Progenitor cell of endocrine pancreas (in vitro differentiated cells): ENCODE data around the gene PIGB. TPM values are rescaled to one million over a fixed set of nuclear protein-coding genes. Genes with fewer than 3 reads are reported as not detected.
A peak's percentile ranks its signal among the peaks of the same experiment; 100 is the strongest.
"Not testable (repeated sequence)": the region's sequence is repeated elsewhere in the genome, so short reads cannot be mapped to it uniquely, and the experiment has no call there.

Experiments used
- DNase-seq: peaks from one replicate; pipeline ENCODE4 v3.0.0; 2021; ENCODE audit warnings: low spot score; ENCODE audit not compliant: unreplicated experiment
- H3K27ac Mint-ChIP-seq: 2 replicates; pipeline ENCODE4 v1.8.0; 2021; ENCODE audit warnings: mild to moderate bottlenecking, moderate library complexity, mixed read lengths
- H3K27me3 Mint-ChIP-seq: 2 replicates; pipeline ENCODE4 v1.8.0; 2021; ENCODE audit warnings: mixed read lengths
- H3K36me3 Mint-ChIP-seq: 2 replicates; pipeline ENCODE4 v1.8.0; 2022; ENCODE audit warnings: mixed read lengths; ENCODE audit not compliant: insufficient read depth
- H3K4me1 Mint-ChIP-seq: 2 replicates; pipeline ENCODE4 v1.8.0; 2021; ENCODE audit warnings: low read depth, mixed read lengths
- H3K4me3 Mint-ChIP-seq: 2 replicates; pipeline ENCODE4 v1.8.0; 2021; ENCODE audit warnings: low read depth, mild to moderate bottlenecking, moderate library complexity, mixed read lengths
- H3K9me3 Mint-ChIP-seq: 2 replicates; pipeline ENCODE4 v1.8.0; 2021; ENCODE audit warnings: low read depth, mixed read lengths
- CTCF ChIP-seq: fragments of 200-600 bp; sonication (generic); IDR thresholded peaks from one replicate; pipeline ENCODE4 v1.5.0; 2021; ENCODE audit warnings: antibody characterized with exemption, mild to moderate bottlenecking; ENCODE audit not compliant: unreplicated experiment
- total RNA-seq: library from RNA; stranded (reverse); gene quantifications from 2 replicates; pipeline ENCODE4 v1.2.1, GENCODE V29; 2021

Gene PIGB
- total RNA-seq, 1 donor from 2014 or later: 17.6 TPM

GRCh38 chr15:55289746-55290527 lies 29.1 kb upstream of the PIGB start, which contains the start of gene RAB27A:
RAB27A (minus strand) TSS chr15:55289813; CDS start chr15:55234934, 54,879 bp downstream.
- peak within 1 kb of the TSS; percentile 81 for H3K4me3 Mint-ChIP-seq
- H3K27me3 Mint-ChIP-seq: no peaks in the 10 kb centered on the region
- peak within 1 kb of the TSS; percentile 92 for H3K27ac Mint-ChIP-seq
- H3K36me3 Mint-ChIP-seq: no peaks in the 10 kb centered on the region
- DNase-seq: peak; percentile 62
- TF ChIP-seq CTCF: no peak
- H3K4me1 Mint-ChIP-seq: peaks cover 5% of the 10 kb centered on the region
- H3K9me3 Mint-ChIP-seq: no peaks in the 10 kb centered on the region

GRCh38 chr15:55290528-55291057 lies 28.4 kb upstream of the PIGB start:
- Mint-ChIP-seq H3K9me3 (no peaks in the 10 kb centered on the region), H3K27me3 (no peaks in the 10 kb centered on the region), H3K4me3 (peak overlapping the region; percentile 81), H3K27ac (peak overlapping the region; percentile 92), H3K4me1 (peaks cover 5% of the 10 kb centered on the region), H3K36me3 (no peaks in the 10 kb centered on the region)
- TF ChIP-seq CTCF: peak; percentile 93
- DNase-seq: peak; percentile 73

GRCh38 chr15:55297315-55297714 lies 21.7 kb upstream of the PIGB start:
- Mint-ChIP-seq H3K36me3 (no peaks in the 10 kb centered on the region), H3K4me1 (no peaks in the 10 kb centered on the region), H3K27me3 (no peaks in the 10 kb centered on the region), H3K9me3 (peaks cover 3% of the 10 kb centered on the region), H3K4me3 (no peak overlapping the region), H3K27ac (no peak overlapping the region)
- no peak for DNase-seq
- no peak for TF ChIP-seq CTCF

GRCh38 chr15:55302801-55303200 lies 16.2 kb upstream of the PIGB start:
- not testable (repeated sequence) for H3K4me1 Mint-ChIP-seq, DNase-seq, H3K27me3 Mint-ChIP-seq, H3K4me3 Mint-ChIP-seq, H3K27ac Mint-ChIP-seq
- H3K36me3 Mint-ChIP-seq: peaks cover 23% of the 10 kb centered on the region
- H3K9me3 Mint-ChIP-seq: peaks cover 21% of the 10 kb centered on the region

- Mint-ChIP-seq H3K4me1 (peaks cover 3% of the 10 kb centered on the region), H3K4me3 (peak overlapping the region; percentile 96), H3K36me3 (peaks cover 7% of the 10 kb centered on the region), H3K27ac (no peak overlapping the region), H3K27me3 (no peaks in the 10 kb centered on the region), H3K9me3 (no peaks in the 10 kb centered on the region)
- no peak for DNase-seq
- no peak for TF ChIP-seq CTCF
Measured at GRCh38 chr15:55319537-55320237, 665 bp downstream of the PIGB start.
